GM20431 (cell line): ENCODE results near the gene NAGS.
"Not testable (repeated sequence)": the region's sequence is repeated elsewhere in the genome, so short reads cannot be mapped to it uniquely, and the experiment has no call there.

ENCODE experiments used
- in situ Hi-C: fragments of 300-500 bp; cut with MseI, MboI; formaldehyde crosslinking; loops from one replicate; pipeline ENCODE4 v1.15.0; 2020; ENCODE audit warnings: low sequenced_read_pairs; ENCODE audit not compliant: unreplicated experiment

The NAGS gene

GRCh38 chr17:43983515-43984411, 20.7 kb upstream of the NAGS start:
- in situ Hi-C loops: no loop called here

- in situ Hi-C loops: no loop called here
Measured at GRCh38 chr17:43984521-43984920, 19.9 kb upstream of the NAGS start.

GRCh38 chr17:43986225-43986981, 18.0 kb upstream of the NAGS start:
- in situ Hi-C loops: no loop called here

- in situ Hi-C loops: no loop called here
Measured at GRCh38 chr17:43987131-43988021, 17.0 kb upstream of the NAGS start.

- in situ Hi-C loops: no loop called here
Measured at GRCh38 chr17:43988301-43988700, 16.1 kb upstream of the NAGS start.

GRCh38 chr17:43992641-43993040, 11.8 kb upstream of the NAGS start:
- in situ Hi-C loops: no loop called here

- in situ Hi-C loops: no loop called here
Measured at GRCh38 chr17:43994272-43995149, 9.9 kb upstream of the NAGS start.

GRCh38 chr17:43995150-43995471, 9.3 kb upstream of the NAGS start:
- in situ Hi-C loops: no loop called here

GRCh38 chr17:43997180-43997579, 7.2 kb upstream of the NAGS start:
- in situ Hi-C loops: not testable (repeated sequence)

GRCh38 chr17:43998552-43998951, 5.9 kb upstream of the NAGS start:
- in situ Hi-C loops: no loop called here

GRCh38 chr17:43999024-43999423, 5.4 kb upstream of the NAGS start:
- in situ Hi-C loops: no loop called here

GRCh38 chr17:44000141-44000860, 4.1 kb upstream of the NAGS start:
- in situ Hi-C loops: no loop called here

- in situ Hi-C loops: no loop called here
Measured at GRCh38 chr17:44000871-44001460, 3.5 kb upstream of the NAGS start.

- in situ Hi-C loops: no loop called here
Measured at GRCh38 chr17:44001461-44001920, 2.9 kb upstream of the NAGS start.

GRCh38 chr17:44002141-44002848, 2.1 kb upstream of the NAGS start:
- in situ Hi-C loops: no loop called here

- in situ Hi-C loops: no loop called here
Measured at GRCh38 chr17:44004761-44005526, 522 bp downstream of the NAGS start.
